Inflammatory macrophage (primary cell): Measurements from ENCODE around the gene NEGR1.
"Not testable (repeated sequence)": the region's sequence is repeated elsewhere in the genome, so short reads cannot be mapped to it uniquely, and the experiment has no call there.

Experiments used
- DNase-seq, 2 donors: peaks; one replicate each; pipeline ENCODE4 v3.0.0-alpha.2; 2020 to 2022
- total RNA-seq, 18 experiments: gene quantifications; one replicate each; lab custom pipeline; 2026; ENCODE audit warnings: mixed read lengths in 6 of 18, inconsistent platforms in 2 of 18; lab: John Stamatoyannopoulos, UW

Gene NEGR1
- 0 to 0.75 (median 0.23) reads per million in 18 experiments for total RNA-seq

DNA sequence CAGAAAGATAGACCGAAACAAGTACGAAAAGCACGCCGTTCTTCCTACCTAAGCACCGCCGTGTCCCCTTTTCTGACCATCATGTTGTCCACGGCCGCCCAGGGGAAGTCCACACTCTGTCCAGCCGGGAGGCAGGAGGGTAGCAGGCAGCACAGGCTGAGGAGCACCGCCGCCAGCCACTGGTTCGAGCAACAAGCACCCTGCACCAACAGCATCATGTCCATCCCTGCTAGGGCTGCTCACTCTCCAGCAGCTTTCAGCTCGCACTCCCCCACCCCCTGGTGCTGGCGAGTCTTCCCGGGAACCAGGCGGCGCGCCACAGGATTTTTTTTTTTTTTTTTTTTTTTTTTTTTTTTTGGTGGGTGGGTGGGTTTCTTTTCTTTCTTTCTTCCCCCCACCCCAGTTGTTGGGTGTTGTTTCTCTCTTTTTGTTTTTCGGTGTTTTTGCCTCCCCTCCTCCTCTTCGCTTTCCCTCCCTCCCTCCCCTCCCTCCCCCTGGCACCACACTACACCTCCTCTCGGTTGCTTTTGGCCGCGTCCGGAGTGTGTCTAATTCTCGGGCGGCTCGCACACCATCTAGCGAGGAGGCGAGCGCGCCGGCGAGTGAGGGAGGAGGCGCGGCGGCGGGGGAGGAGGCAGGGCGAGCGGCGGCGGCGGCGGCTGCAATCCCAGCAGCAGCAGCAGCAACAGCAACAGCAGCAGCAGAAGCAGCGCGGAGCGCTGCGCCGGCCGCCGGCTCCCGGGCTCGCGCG, at the start of gene NEGR1:
NEGR1 (minus strand) TSS at position 269 of the 751 bp plus-strand sequence.
- DNase-seq, result peak; percentile 81 to 90

DNA sequence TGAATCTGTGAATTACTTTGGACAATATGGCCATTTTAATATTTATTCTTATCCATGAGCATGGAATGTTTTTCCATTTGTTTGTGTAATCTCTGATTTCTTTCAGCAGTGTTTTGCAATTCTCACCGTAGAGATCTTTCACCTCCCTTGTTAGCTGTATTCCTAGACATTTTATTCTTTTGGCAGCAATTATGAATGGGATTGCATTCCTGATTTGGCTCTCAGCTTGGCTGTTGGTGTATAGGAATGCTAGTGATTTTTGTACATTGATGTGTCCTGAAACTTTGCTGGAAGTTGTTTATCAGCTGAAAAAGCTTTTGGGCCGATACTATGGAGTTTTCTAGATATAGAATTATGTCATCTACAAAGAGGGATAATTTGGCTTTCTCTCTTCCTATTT, 44.2 kb upstream of the NEGR1 start:
- no peak for DNase-seq

- DNase-seq, result no peak
Measured at GRCh38 chr1:72324451-72324850, 42.1 kb upstream of the NEGR1 start.

GRCh38 chr1:72322910-72323309, 40.6 kb upstream of the NEGR1 start:
- DNase-seq, result no peak

- no peak for DNase-seq
Measured at GRCh38 chr1:72296501-72296900, 14.2 kb upstream of the NEGR1 start.

DNA sequence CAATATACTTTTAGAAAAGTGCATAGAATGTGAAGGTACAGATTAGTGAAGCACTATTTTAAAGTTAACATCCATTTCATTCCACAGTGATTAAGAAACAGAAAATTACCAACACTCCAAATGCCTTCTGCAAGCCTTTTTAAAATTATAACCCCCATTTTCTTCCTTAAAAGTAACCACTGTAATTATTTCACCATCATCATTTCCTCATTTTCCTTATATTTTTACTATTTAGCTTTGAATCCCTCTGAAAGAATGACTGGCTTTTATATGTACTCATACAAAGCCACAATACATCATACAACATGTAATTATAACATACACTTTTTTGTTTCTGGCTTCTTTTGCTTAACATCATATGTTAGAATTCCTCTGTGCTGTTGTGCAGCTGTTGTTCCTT, 6.5 kb upstream of the NEGR1 start:
- DNase-seq, result peak in 1 of 2 donors; percentile 83

GRCh38 chr1:72286401-72286800, 4.1 kb upstream of the NEGR1 start:
- no peak for DNase-seq

DNA sequence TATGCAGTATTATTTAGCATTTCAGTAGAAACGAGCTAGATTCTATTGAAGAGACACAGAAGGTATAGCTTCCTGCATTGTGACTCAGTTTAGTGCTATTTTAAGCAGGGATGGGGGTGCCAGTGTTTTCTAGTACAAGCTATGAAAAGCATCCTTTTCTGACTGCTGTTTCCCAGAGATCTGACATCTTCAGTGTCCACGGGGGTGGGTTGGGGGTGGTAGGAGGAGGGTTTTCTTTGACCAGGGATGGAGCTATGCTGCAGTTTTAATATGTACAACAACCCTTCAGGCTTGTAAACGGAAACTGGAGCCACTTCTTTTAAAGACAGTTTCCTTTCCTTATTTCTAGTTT, 2.7 kb upstream of the NEGR1 start:
- DNase-seq, result no peak

DNA sequence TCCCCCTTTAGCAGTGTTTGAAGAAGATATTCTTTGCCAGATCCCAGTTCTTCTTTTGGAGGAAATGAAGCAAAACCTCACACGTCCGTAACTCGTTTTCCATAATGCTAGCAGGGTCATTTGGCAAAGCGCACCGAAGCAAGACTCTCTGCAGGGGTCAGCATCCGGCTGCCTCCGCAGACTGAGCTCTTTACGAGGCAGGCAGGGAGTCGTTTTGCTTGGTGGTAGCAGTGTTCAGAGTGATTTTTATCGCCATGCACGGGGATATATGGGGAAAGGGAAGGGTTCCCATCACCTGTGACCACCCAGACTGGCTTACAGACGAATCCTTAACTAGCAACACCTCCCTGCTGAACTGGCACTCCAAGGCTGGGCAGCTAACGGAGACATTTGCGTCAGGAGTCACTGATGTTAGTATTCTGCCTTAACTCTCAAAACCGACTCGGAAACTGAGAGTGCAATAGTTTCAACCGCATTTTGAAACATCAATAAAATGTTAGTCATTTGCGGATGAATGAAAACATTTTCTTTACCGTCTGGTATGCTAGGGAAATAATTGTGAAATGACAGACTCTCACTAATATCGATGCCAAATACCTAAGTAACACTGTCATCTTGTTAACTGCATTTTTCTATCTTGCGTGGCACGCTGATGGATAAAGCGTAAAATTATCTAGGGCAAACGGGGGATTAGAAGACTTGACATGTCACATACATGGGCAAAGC, 2.2 kb upstream of the NEGR1 start:
- DNase-seq, result peak; percentile 24 to 30

DNA sequence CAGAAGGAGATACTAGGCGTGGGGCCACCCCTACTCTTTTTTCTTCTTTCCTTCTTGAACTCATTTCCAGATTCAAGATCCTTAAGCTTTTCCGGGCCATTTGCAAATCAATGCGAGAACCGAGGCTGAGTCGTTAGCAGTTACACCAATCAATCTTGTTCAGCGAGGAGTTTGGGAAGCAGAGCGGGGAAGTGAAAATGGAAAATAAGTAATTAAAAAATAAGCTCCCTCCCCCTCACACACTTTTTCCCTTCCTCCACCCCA, 1.7 kb upstream of the NEGR1 start:
- no peak for DNase-seq

- peak; percentile 61 to 68 for DNase-seq
Measured at GRCh38 chr1:72283307-72284083, 1.2 kb upstream of the NEGR1 start.

GRCh38 chr1:72283022-72283306, 625 bp upstream of the NEGR1 start:
- no peak for DNase-seq

DNA sequence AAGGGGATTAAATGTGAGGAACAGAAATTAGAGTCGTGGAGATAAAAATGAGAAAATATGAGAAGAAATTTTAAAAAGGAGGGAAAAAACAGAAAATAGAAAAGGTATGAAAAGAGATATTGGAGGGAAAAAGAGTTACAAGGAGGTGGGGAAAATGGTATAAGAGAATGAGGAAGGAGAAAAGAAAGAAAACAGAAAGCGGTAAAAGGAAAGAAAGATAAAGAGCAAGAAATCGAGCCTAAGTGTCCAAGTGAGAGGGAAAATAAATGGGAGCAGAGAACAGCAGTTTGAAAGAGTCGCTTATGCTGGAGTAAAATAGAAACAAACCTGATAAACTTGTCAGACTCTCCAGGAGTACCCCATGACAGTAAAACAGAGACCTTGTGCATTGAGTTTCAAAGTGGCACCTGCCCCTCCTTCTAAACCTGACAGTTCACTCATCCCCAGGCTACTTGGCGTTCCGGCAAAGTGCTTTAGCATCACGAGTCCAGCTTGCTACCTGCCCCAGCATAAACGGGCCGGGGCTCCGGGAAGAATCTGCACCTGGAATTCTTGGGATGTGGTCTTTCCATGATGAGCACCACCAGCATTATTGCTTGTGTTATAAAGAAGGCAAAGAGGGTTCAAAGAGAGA, 585 bp downstream of the NEGR1 start:
- no peak for DNase-seq

DNA sequence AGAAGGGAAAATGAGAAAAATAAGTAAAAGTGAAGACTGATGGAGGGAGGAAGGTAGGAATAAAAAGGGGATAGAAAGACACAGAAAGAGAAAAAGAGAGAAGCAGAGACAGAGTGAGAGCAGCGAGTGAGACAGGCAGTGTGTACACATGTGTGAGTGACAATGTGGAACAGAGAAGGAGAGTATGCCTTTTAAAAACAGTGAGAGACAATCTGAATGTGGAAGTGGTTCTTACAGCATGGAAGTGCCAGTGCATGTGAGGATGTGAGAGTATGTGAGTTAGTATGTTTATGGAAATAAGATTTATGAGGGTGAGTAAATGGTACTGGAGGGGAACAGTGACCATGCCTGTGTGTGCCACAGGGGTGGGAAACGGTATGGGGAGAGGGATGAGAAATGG, 1.2 kb downstream of the NEGR1 start:
- peak; percentile 37 to 43 for DNase-seq

DNA sequence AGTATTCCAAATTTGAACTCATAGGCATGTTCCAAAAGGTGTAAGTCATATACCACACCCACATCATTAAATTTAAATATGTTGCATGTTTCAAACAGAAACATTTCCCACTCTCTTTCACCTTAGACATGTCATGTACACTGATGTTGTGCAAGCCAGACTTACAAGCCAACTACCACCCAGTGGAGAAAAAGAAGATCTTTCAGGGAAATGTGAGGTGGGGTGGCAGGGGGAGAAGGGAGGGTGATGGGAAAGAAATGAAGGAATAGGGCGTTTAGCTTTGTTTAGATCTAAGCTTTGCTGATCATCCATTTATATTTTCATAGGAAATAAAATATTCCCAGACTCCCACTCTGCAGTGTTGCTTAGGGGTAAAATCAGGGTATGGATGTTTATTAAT, 1.6 kb downstream of the NEGR1 start:
- DNase-seq, result no peak

GRCh38 chr1:72280131-72280530, 2.2 kb downstream of the NEGR1 start:
- no peak for DNase-seq

- DNase-seq, result peak; percentile 3 to 7
Measured at GRCh38 chr1:72278461-72278860, 3.9 kb downstream of the NEGR1 start.

DNA sequence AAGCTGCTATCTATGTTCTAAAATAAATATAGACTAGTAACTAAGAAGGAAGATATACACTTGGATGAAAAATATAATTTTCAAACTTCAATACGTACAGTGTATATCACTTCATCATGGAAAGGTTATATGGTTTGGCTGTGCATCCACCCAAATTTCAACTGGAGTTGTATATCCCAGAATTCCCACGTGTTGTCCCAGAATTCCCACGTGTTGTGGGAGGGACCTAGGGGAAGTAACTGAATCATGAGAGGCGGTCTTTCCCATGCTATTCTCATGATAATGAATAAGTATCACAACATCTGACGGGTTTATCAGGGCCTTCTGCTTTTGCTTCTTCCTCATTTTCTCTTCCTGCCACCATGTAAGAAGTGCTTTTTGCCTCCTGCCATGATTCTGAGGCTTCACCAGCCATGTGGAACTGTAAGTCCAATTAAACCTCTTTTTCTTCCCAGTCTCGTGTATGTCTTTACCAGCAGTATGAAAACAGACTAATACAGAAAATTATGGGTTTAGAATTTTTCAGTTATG, 10.7 kb downstream of the NEGR1 start:
- peak; percentile 37 to 52 for DNase-seq

- no peak for DNase-seq
Measured at GRCh38 chr1:72262735-72263134, 19.6 kb downstream of the NEGR1 start.

DNA sequence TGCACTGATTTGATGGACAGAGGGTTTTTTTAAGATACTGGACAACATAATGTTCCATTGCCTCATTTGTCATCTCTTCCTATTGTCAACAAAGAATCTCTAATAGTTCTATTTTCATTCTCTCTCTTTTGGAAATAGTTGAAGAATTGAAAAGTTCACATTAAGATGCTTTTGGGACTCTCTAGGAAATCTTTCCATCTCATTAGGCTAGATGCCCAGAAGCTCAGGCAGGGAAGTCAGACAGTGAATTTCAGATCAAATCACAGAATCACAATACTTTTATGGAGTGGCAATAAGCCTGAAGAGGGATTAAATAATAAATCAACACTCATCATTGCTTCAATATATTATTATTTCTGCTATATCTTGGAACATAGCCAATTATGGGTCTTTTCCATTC, 29.2 kb downstream of the NEGR1 start:
- DNase-seq, result no peak

DNA sequence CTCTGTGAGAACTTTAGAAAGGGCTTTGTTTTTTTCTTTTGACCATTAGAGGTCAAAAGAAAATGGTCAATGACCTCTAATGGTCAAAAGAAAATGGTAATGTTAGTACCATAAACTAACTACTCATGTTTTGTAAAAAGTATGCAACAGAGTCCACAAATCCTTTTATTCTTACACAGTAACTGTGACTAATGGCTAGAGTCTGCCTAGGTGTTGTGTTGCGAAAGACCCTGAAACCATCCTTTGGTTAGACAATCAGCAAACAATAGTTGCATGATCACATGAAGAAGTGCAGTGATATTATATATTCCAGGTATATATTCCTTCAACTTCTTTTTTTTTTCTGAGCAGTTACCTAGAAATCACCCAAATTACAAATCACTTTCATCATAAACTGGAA, 40.9 kb downstream of the NEGR1 start:
- DNase-seq, result no peak

- not testable (repeated sequence) for DNase-seq
Measured at GRCh38 chr1:72235931-72236330, 46.4 kb downstream of the NEGR1 start.

DNA sequence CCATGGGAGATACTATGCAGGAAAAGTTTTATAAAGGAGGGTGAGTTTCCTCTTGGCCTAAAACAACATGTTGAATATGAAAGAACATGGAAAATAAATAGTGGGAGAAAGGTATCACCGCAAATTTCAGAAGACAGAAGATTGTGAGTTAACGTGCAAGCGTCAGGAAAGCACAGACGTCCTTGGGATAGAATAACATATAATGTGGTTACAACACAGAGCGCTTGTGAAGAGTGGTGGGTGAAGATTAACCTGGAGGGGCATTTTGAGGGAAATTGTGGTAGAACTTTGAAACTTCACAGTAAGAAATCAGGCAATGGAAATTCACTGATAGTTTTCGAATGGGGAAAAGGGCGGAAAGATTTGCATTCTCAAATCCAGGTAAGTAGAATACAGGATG, 47.3 kb downstream of the NEGR1 start:
- no peak for DNase-seq
